Kidney (tissue), 14 donors: ENCODE measurements around the gene LRRC59. TPM values are rescaled to one million over a fixed set of nuclear protein-coding genes. Genes with fewer than 3 reads are reported as not detected.

Source experiments
- DNase-seq, 5 donors: peaks; one replicate each; pipeline ENCODE4 v3.0.0-alpha.2; 2013 to 2020
- FAIRE-seq: peaks from 2 replicates; lab custom pipeline; 2012; peaks lifted over from hg19 to GRCh38; lab: Jason Lieb, UNC
- H3K27ac ChIP-seq, 2 donors: one replicate each; pipeline ENCODE4 v1.7.0; 2013; ENCODE audit warnings: low read depth in 2 of 2, low read length in 2 of 2, inconsistent platforms in 1 of 2
- H3K27me3 ChIP-seq: one replicate; pipeline ENCODE4 v1.7.1; 2013; ENCODE audit warnings: low read length, inconsistent platforms; ENCODE audit not compliant: control insufficient read depth, insufficient read depth
- H3K36me3 ChIP-seq, 3 donors: one replicate each; pipeline versions ENCODE4 v1.7.0 to v1.7.1; 2013; ENCODE audit warnings: low read length in 3 of 3, control low read depth in 1 of 3, inconsistent platforms in 1 of 3; ENCODE audit not compliant: insufficient read depth in 3 of 3, control insufficient read depth in 2 of 3
- H3K4me1 ChIP-seq, 3 donors: one replicate each; pipeline versions ENCODE4 v1.7.0 to v1.7.1; 2013; ENCODE audit warnings: low read length in 3 of 3, inconsistent platforms in 1 of 3, low read depth in 1 of 3; ENCODE audit not compliant: control insufficient read depth in 2 of 3, insufficient read depth in 2 of 3
- H3K4me3 ChIP-seq, 3 donors: one replicate each; pipeline versions ENCODE4 v1.7.0 to v1.8.1; 2013; ENCODE audit warnings: low read length in 3 of 3, control low read depth in 1 of 3, inconsistent platforms in 1 of 3
- H3K9ac ChIP-seq, 3 donors: one replicate each; pipeline versions ENCODE4 v1.7.0 to v1.7.1; 2013; ENCODE audit warnings: low read length in 3 of 3, control low read depth in 1 of 3, inconsistent platforms in 1 of 3
- H3K9me3 ChIP-seq, 3 donors: one replicate each; pipeline versions ENCODE4 v1.7.0 to v1.7.1; 2013; ENCODE audit warnings: low read length in 3 of 3, control low read depth in 1 of 3, inconsistent platforms in 1 of 3; ENCODE audit not compliant: control insufficient read depth in 2 of 3, insufficient read depth in 1 of 3
- CTCF ChIP-seq: IDR thresholded peaks from 3 replicates; pipeline ENCODE4 v1.5.1; 2012; ENCODE audit warnings: mild to moderate bottlenecking, moderate library complexity, borderline replicate concordance; ENCODE audit not compliant: insufficient read depth; ENCODE audit errors: extremely low read depth
- intact Hi-C: fragments of 100-400 bp; cut with DNase I; formaldehyde crosslinking; loops from one replicate; pipeline ENCODE4 v1.11.1; 2022
- polyA plus RNA-seq: library from polyadenylated mRNA; stranded (reverse); fragments of 350-450 nt; fragmentation: Illumina TruSeq; extraction: RNeasy Lipid Tissue Mini Kit (QIAGEN cat#74804); gene quantifications from one replicate; pipeline ENCODE4 v1.2.3, GENCODE V29; 2014; ENCODE audit warnings: low read depth, low replicate concordance; ENCODE audit not compliant: insufficient read depth
- total RNA-seq: library from RNA; stranded (reverse); fragmentation: NEBNext Ultra II Directional; extraction: Animal tissue kit (Norgen Biotek cat#: 25700); gene quantifications from one replicate; pipeline ENCODE4 v1.2.1, GENCODE V29; 2021
- donor health status: control.
- donor health status: control.
- donor health status: control.
- donor health status: control.
- donor health status: control.
- donor health status: DM: yes; HTN: yes; CAD: no.
- donor health status: Normal renal cell carcinoma (clear cell type).

LRRC59 gene
- total and polyA plus RNA-seq, 2 donors from 2014 or later = 37.0 to 61.7 TPM

- Histone ChIP-seq H3K9me3 (no peaks in the 10 kb centered on the region), H3K4me1 (peaks cover 3 to 23% (median 13%) of the 10 kb centered on the region in 3 donors), H3K36me3 (no peaks in the 10 kb centered on the region), H3K4me3 (peak within 1 kb of the TSS; percentile 67 to 90 (median 77)), H3K9ac (peak within 1 kb of the TSS; percentile 30 to 88 (median 87)), H3K27me3 (no peaks in the 10 kb centered on the region), H3K27ac (peak within 1 kb of the TSS; percentile 59 to 82)
- DNase-seq (peak; percentile 73 to 89 (median 87)), FAIRE-seq (no peak)
- TF ChIP-seq CTCF = no peak
- intact Hi-C loops = no loop called here
Measured at GRCh38 chr17:50425682-50426471, 28.6 kb upstream of the LRRC59 start, which contains the start of gene ACSF2. Gene ACSF2 (plus strand): TSS chr17:50426218. CDS start chr17:50426262, 44 bp downstream.

- H3K4me3 ChIP-seq = peak overlapping the region in 2 of 3 donors; percentile 62 to 77
- no peak for FAIRE-seq
- H3K9ac ChIP-seq = peak overlapping the region in 2 of 3 donors; percentile 17 to 87
- H3K36me3 ChIP-seq = no peaks in the 10 kb centered on the region
- TF ChIP-seq CTCF = no peak
- H3K9me3 ChIP-seq = no peaks in the 10 kb centered on the region
- DNase-seq = no peak
- H3K27ac ChIP-seq = peak overlapping the region; percentile 59 to 80
- no peaks in the 10 kb centered on the region for H3K27me3 ChIP-seq
- intact Hi-C loops = no loop called here
- H3K4me1 ChIP-seq = peaks cover 0 to 23% (median 20%) of the 10 kb centered on the region in 3 donors
Measured at GRCh38 chr17:50424996-50425681, 27.8 kb upstream of the LRRC59 start.

GRCh38 chr17:50424246-50424995 lies 27.1 kb upstream of the LRRC59 start:
- H3K9ac ChIP-seq = no peak overlapping the region
- FAIRE-seq (no peak), DNase-seq (no peak)
- H3K27ac ChIP-seq = peak overlapping the region in 1 of 2 donors; percentile 5
- no peaks in the 10 kb centered on the region for H3K27me3 ChIP-seq
- no peaks in the 10 kb centered on the region for H3K9me3 ChIP-seq
- no peaks in the 10 kb centered on the region for H3K36me3 ChIP-seq
- peak overlapping the region in 1 of 3 donors; percentile 77 for H3K4me3 ChIP-seq
- no peak for TF ChIP-seq CTCF
- peaks cover 0 to 20% (median 20%) of the 10 kb centered on the region in 3 donors for H3K4me1 ChIP-seq
- intact Hi-C loops = no loop called here
